HCEC 1CT (cell line): ENCODE measurements around the gene TNFAIP2.

ENCODE experiments used
- DNase-seq: peaks from one replicate; pipeline ENCODE4 v3.0.0-alpha.2; 2017

The TNFAIP2 gene

GRCh38 chr14:103122947-103123633 is at the start of gene TNFAIP2:
TNFAIP2 (plus strand) TSS chr14:103123461; CDS start chr14:103126458, 2,997 bp downstream.
- DNase-seq = no peak

- DNase-seq = no peak
Observed at GRCh38 chr14:103073876-103074728, 49.2 kb upstream of the TNFAIP2 start.

GRCh38 chr14:103074729-103075367 is 48.4 kb upstream of the TNFAIP2 start:
- no peak for DNase-seq

- peak; percentile 73 for DNase-seq
Observed at GRCh38 chr14:103078420-103078749, 44.9 kb upstream of the TNFAIP2 start.

- DNase-seq = no peak
Observed at GRCh38 chr14:103078860-103079587, 44.2 kb upstream of the TNFAIP2 start.

GRCh38 chr14:103081951-103082350 is 41.3 kb upstream of the TNFAIP2 start:
- DNase-seq = no peak

- DNase-seq = no peak
Observed at GRCh38 chr14:103084021-103084919, 39.0 kb upstream of the TNFAIP2 start, which contains the start of gene LBHD2. LBHD2 (plus strand) TSS chr14:103084210; CDS start chr14:103086013, 1,803 bp downstream.

- DNase-seq = no peak
Observed at GRCh38 chr14:103085106-103086091, 37.9 kb upstream of the TNFAIP2 start.

GRCh38 chr14:103086771-103087342 is 36.4 kb upstream of the TNFAIP2 start:
- DNase-seq = no peak

- DNase-seq = no peak
Observed at GRCh38 chr14:103087343-103087835, 35.9 kb upstream of the TNFAIP2 start.

- no peak for DNase-seq
Observed at GRCh38 chr14:103088921-103089320, 34.3 kb upstream of the TNFAIP2 start.

- DNase-seq = no peak
Observed at GRCh38 chr14:103089386-103090335, 33.6 kb upstream of the TNFAIP2 start.

GRCh38 chr14:103090481-103091020 is 32.7 kb upstream of the TNFAIP2 start:
- no peak for DNase-seq

GRCh38 chr14:103091041-103091882 is 32.0 kb upstream of the TNFAIP2 start:
- DNase-seq = no peak

GRCh38 chr14:103091883-103092222 is 31.4 kb upstream of the TNFAIP2 start:
- no peak for DNase-seq

GRCh38 chr14:103093856-103094405 is 29.3 kb upstream of the TNFAIP2 start:
- DNase-seq = no peak
